Natural killer cell (primary cell): ENCODE measurements around the gene MYH10. TPM values are rescaled to one million over a fixed set of nuclear protein-coding genes. Genes with fewer than 3 reads are reported as not detected.
"Not testable (repeated sequence)": the region's sequence is repeated elsewhere in the genome, so short reads cannot be mapped to it uniquely, and the experiment has no call there.

ENCODE experiments used
- ATAC-seq, 3 donors: fragments of 150-1000 bp in 2 of 3; fragments of 200-7000 bp in 1 of 3; cut with Tn5 transposase; 1 replicate in 1 of 3; 2 replicates in 2 of 3; pipeline ENCODE4 v1.10.0; 2021; ENCODE audit warnings: mild to moderate bottlenecking in 2 of 3, moderate library complexity in 2 of 3
- DNase-seq, 2 donors: peaks; one replicate each; pipeline versions ENCODE4 v3.0.0 to v3.0.0-alpha.2; 2013 to 2021; ENCODE audit warnings: mixed read lengths in 1 of 2
- H3K27ac ChIP-seq: one replicate; pipeline ENCODE4 v1.5.1; 2013; ENCODE audit warnings: mild to moderate bottlenecking, low read length
- H3K27me3 ChIP-seq: one replicate; pipeline ENCODE4 v1.6.1; 2013; ENCODE audit warnings: low read length; ENCODE audit not compliant: control insufficient read depth, insufficient read depth
- H3K36me3 ChIP-seq: one replicate; pipeline ENCODE4 v1.6.1; 2013; ENCODE audit warnings: low read length; ENCODE audit not compliant: control insufficient read depth, insufficient read depth
- H3K4me1 ChIP-seq: one replicate; pipeline ENCODE4 v1.6.1; 2013; ENCODE audit warnings: low read length; ENCODE audit not compliant: control insufficient read depth, insufficient read depth
- H3K4me3 ChIP-seq: one replicate; pipeline ENCODE4 v1.5.1; 2013; ENCODE audit warnings: low read length
- H3K9me3 ChIP-seq: one replicate; pipeline ENCODE4 v1.6.1; 2013; ENCODE audit warnings: low read length; ENCODE audit not compliant: control insufficient read depth, insufficient read depth
- H3K27ac Mint-ChIP-seq, 2 donors: one replicate each; pipeline ENCODE4 v1.8.0; 2022; ENCODE audit warnings: mild to moderate bottlenecking in 2 of 2, mixed read lengths in 2 of 2, moderate library complexity in 1 of 2
- H3K27me3 Mint-ChIP-seq, 2 donors: one replicate each; pipeline ENCODE4 v1.8.0; 2022; ENCODE audit warnings: low read depth in 2 of 2, mixed read lengths in 2 of 2
- H3K36me3 Mint-ChIP-seq: one replicate; pipeline ENCODE4 v1.8.0; 2022; ENCODE audit warnings: mixed read lengths
- H3K4me1 Mint-ChIP-seq, 2 donors: one replicate each; pipeline ENCODE4 v1.8.0; 2022; ENCODE audit warnings: mixed read lengths in 2 of 2
- H3K4me3 Mint-ChIP-seq: one replicate; pipeline ENCODE4 v1.8.0; 2022; ENCODE audit warnings: mild to moderate bottlenecking, moderate library complexity, mixed read lengths
- H3K9me3 Mint-ChIP-seq, 2 donors: one replicate each; pipeline ENCODE4 v1.8.0; 2022; ENCODE audit warnings: mixed read lengths in 2 of 2
- CTCF ChIP-seq: fragments of 200-600 bp; IDR thresholded peaks from one replicate; pipeline ENCODE4 v1.8.0; 2022; ENCODE audit warnings: antibody characterized with exemption
- WGBS: methylation state at CpG from one replicate; pipeline ENCODE4 v1.1.7; 2013; ENCODE audit warnings: missing lambda C conversion rate; ENCODE audit not compliant: insufficient coverage; 5-methylcytosine and 5-hydroxymethylcytosine counted together
- intact Hi-C: fragments of 100-400 bp; cut with micrococcal nuclease; formaldehyde crosslinking; loops from one replicate; pipeline ENCODE4 v1.14.2; 2022
- total RNA-seq, 4 donors: library from RNA; stranded (reverse); fragments of 120-200 nt in 1 of 4; gene quantifications; one replicate each; pipeline versions ENCODE4 v1.2.3 to v1.2.4, GENCODE V29; 2013 to 2022

MYH10 gene
- total RNA-seq, 3 donors from 2014 or later (not counting 1 experiment from before 2014, with no cell fraction given), result 0.28 to 1.5 (median 1.0) TPM

- no peak overlapping the region for H3K27ac ChIP-seq
- no peak overlapping the region for H3K4me3 Mint-ChIP-seq
- no peak for ATAC-seq
- H3K4me1 Mint-ChIP-seq, result no peaks in the 10 kb centered on the region
- no peaks in the 10 kb centered on the region for H3K4me1 ChIP-seq
- H3K36me3 ChIP-seq, result no peaks in the 10 kb centered on the region
- intact Hi-C loops, result no loop called here
- no peaks in the 10 kb centered on the region for H3K9me3 ChIP-seq
- H3K9me3 Mint-ChIP-seq, result no peaks in the 10 kb centered on the region
- no peaks in the 10 kb centered on the region for H3K27me3 ChIP-seq
- no peaks in the 10 kb centered on the region for H3K36me3 Mint-ChIP-seq
- WGBS, result 89% methylated on average over 9 of the region's 9 CpGs
- H3K27me3 Mint-ChIP-seq, result peaks cover 15 to 30% of the 10 kb centered on the region in 2 donors
- H3K27ac Mint-ChIP-seq, result no peak overlapping the region
- DNase-seq, result no peak
- TF ChIP-seq CTCF, result no peak
- no peak overlapping the region for H3K4me3 ChIP-seq
Observed at GRCh38 chr17:8552577-8553320, 77.8 kb downstream of the MYH10 start.

- H3K4me1 ChIP-seq, result no peaks in the 10 kb centered on the region
- no peak overlapping the region for H3K4me3 ChIP-seq
- no peak for TF ChIP-seq CTCF
- H3K9me3 ChIP-seq, result no peaks in the 10 kb centered on the region
- H3K27ac Mint-ChIP-seq, result no peak overlapping the region
- H3K36me3 Mint-ChIP-seq, result no peaks in the 10 kb centered on the region
- no peaks in the 10 kb centered on the region for H3K9me3 Mint-ChIP-seq
- H3K4me3 Mint-ChIP-seq, result no peak overlapping the region
- DNase-seq (no peak), ATAC-seq (no peak)
- no peaks in the 10 kb centered on the region for H3K4me1 Mint-ChIP-seq
- no peaks in the 10 kb centered on the region for H3K36me3 ChIP-seq
- H3K27me3 Mint-ChIP-seq, result peaks cover 7 to 11% of the 10 kb centered on the region in 2 donors
- H3K27ac ChIP-seq, result no peak overlapping the region
- WGBS, result 95% methylated on average over 7 of the region's 8 CpGs
- H3K27me3 ChIP-seq, result no peaks in the 10 kb centered on the region
- intact Hi-C loops, result no loop called here
Observed at GRCh38 chr17:8542599-8543502, 87.7 kb downstream of the MYH10 start.

GRCh38 chr17:8539976-8540375, 90.5 kb downstream of the MYH10 start:
- H3K9me3 Mint-ChIP-seq, H3K36me3 Mint-ChIP-seq, H3K27me3 Mint-ChIP-seq, DNase-seq, H3K27ac Mint-ChIP-seq, intact Hi-C loops, H3K4me3 Mint-ChIP-seq, H3K4me1 ChIP-seq, H3K36me3 ChIP-seq, H3K4me1 Mint-ChIP-seq, H3K9me3 ChIP-seq, H3K27ac ChIP-seq, H3K27me3 ChIP-seq, H3K4me3 ChIP-seq, ATAC-seq: not testable (repeated sequence)
- WGBS, result 89% methylated on average over 6 of the region's 7 CpGs

GRCh38 chr17:8537734-8538133, 92.8 kb downstream of the MYH10 start:
- no peak for ATAC-seq
- no peak for TF ChIP-seq CTCF
- no peaks in the 10 kb centered on the region for H3K36me3 Mint-ChIP-seq
- Histone ChIP-seq H3K4me3 (no peak overlapping the region), H3K4me1 (no peaks in the 10 kb centered on the region), H3K27ac (no peak overlapping the region), H3K27me3 (no peaks in the 10 kb centered on the region), H3K9me3 (no peaks in the 10 kb centered on the region), H3K36me3 (no peaks in the 10 kb centered on the region)
- WGBS, result 85% methylated on average over 2 of the region's 3 CpGs
- H3K27me3 Mint-ChIP-seq, result no peaks in the 10 kb centered on the region
- H3K9me3 Mint-ChIP-seq, result no peaks in the 10 kb centered on the region
- no peak overlapping the region for H3K27ac Mint-ChIP-seq
- H3K4me1 Mint-ChIP-seq, result no peaks in the 10 kb centered on the region
- no peak overlapping the region for H3K4me3 Mint-ChIP-seq
- intact Hi-C loops, result no loop called here
- DNase-seq, result no peak
